GM21737 (cell line): ENCODE data around the gene KCNE2.
"Not testable (repeated sequence)": the region's sequence is repeated elsewhere in the genome, so short reads cannot be mapped to it uniquely, and the experiment has no call there.

ENCODE experiments used
- ATAC-seq: cut with Tn5 transposase; IDR thresholded peaks from one replicate; pipeline ENCODE4 v1.9.1; 2021; ENCODE audit warnings: mild to moderate bottlenecking, moderate library complexity; ENCODE audit not compliant: unreplicated experiment

KCNE2 gene

DNA sequence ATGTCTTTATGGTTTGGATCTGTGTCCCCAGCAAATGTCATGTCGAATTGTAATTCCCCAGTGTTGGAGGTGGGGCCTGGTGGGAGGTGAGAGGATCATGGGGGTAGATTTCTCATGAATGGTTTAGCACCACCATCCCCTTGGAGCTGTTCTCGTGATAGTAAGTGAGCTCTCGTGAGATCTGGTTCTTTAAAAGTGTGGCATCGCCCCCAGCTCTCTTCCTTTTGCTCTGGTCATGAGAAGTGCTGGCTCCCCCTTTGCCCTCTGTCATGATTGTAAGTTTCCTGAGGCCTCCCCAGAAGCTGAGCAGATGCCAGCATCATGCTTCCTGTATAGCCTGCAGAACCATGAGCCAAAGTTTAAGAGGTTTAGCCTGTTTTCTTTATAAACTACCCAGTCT, 11.2 kb upstream of the KCNE2 start:
- ATAC-seq: no peak

DNA sequence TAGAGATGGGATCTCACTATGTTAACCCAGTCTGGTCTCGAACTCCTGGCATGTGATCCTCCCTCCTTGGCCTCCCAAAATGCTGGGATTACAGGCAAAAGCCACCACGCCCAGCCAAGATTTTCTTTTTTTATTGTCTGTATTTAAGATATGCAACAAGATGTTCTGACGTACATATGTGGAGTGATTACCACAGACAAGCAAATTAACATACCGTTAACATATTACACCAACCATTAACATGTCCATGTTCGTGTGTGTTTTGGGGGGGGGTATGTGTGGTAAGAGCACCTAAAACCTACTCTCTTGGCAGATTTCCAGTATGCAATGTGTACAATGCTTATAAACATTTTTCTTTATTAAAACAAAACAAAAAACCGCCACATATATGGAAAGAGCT, 10.6 kb upstream of the KCNE2 start:
- no peak for ATAC-seq

DNA sequence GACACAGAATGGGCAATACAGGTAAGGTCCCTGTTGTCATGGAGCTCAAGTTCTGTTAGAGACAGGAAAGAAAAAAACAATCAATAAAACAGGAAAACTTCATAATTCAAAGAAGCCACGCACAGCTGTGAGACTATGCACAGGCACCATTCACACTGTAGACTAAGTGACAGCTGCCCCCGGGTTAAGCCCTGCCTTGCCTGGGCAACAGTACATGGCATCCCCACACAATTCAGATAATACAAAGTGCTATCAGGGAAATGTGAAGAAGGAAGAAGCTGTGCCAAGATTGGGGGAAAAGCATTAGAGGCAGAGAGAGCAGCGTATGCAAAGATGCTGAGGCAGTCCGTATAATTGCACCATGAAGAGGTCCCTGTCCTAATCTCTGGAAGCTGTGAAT, 9.0 kb upstream of the KCNE2 start:
- no peak for ATAC-seq

DNA sequence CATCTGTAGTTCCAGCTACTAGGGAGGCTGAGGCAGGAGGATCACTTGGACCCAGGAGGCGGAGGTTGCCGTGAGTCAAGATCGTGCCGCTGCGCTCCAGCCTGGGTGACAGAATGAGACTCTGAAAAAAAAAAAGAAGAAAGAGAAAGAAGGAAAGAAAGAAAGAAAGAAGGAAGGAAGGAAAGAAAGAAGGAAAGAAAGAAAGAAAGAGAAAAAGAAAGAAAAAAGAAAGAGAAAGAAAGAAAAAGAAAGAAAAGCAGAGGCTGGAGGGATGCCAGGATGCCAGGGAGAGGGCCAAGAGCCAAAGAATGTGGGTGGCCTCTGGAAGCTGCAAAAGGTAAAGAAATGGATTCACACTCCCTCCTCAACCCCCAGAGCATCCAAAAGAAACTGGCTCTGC, 8.2 kb upstream of the KCNE2 start:
- ATAC-seq: no peak

DNA sequence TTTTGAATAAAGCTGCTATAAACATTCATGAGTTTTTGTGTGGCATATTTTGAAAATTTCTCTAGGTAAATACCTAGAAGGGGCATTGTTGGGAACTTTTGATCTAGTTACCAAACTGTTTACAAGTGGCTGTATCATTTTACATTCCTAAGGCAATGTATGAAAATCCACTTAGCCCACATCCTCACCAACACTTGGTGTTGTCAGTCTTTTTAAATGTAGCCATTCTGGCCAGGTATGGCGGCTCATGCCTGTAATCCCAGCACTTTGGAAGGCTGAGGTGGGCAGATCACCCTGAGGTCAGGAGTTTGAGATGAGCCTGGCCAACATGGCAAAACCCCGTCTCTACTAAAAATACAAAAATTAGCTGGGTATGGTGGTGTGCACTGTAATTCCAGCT, 5.9 kb upstream of the KCNE2 start:
- ATAC-seq: no peak

DNA sequence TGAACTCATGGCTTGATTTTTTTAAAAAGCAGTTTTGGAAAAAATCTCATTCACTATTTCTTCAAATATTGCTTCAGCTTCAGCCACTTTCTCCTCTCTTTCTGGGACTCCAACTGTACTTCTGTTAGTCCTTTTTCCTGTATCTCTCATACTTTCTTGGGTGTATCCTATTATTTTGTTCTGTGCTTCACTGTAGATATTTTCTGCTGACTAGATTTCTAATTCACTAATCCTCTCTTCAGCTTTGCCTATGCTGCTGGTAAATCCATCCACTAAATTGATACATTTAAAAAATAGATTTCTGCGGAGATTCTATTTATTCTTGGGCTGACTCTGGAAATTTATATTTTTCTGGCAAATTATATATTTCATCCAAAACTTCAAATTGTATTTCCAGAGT, 4.9 kb upstream of the KCNE2 start:
- no peak for ATAC-seq

DNA sequence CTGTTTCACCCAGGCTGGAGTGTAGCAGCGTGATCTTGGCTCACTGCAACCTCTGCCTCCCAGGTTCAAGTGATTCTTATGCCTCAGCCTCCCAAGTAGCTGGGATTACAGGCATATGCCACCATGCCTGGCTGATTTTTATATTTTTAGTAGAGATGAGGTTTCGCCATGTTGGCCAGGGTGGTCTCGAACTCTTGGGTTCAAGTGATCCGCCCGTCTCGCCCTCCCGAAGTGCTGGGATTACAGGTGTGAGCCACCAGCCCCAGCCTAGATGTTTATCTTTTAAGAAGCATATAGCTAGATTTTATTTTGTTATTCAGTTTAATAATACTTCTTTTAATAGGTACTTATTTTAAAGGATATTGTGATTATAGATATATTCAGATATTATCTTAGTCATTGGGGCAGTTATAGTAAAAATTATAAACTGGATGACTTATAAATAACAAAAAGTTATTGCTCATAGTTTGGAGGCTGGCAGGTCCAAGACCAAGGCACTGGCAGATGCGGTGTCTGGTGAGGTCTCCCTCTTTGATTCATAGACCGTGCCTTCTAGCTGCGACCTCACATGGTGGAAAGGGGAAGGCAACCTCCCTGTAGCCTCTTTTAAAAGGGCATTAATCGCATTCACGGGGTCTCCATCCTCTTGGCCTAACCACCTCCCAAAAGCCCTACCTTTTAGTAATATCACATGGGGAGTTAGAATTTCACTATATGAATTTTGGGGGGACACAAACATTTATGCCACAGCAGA, 3.1 kb upstream of the KCNE2 start:
- no peak for ATAC-seq

DNA sequence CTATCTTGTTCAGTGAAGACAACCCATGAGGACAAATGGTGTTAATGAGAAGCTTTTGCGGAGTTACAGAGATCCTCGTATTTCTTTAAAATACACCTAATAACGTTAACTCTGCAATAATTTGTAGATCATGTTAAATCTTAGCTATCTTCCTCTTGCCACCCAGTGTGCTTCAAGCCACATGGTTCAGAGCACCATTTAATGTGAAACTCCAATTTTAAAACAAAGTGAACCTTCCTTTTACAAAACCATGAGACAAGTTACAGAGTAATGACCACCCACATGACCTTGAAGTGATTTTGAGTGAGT, 1.7 kb upstream of the KCNE2 start:
- no peak for ATAC-seq

DNA sequence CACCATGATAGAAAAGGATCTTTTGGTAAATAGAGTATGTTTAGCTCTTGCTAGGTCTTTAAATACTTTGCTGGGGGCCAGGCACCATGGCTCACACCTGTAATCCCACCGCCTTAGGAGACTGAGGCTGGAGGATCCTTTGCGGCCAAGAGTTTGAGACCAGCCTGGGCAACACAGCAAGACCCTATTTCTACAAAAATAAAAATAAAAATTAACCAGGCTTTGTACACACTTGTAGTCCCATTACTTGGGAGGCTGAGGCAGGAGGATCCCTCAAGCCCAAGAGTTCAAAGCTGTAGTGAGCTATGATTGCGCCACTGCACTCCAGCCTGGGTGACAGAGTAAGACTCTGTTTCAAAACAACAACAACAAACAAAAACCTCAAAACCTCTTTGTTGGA, 1.1 kb upstream of the KCNE2 start:
- no peak for ATAC-seq

DNA sequence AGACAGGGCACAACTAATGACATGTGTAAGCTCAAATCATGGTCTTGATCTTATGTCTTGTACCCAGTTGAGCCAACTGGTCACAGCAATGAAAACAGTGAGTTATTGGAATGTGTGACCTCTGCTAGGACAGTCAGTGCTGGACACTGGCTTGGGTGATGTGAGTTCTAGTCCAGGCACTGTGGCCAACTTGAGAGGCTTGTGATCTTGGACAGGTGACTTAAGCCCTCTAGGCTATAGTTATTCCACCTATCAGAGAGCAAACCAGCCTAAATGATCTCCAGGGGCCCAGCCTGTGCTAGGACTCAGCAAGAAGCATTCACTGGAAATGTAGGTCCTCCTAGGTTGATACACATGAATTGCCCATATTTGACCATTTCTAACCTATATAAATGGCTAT, 1.1 kb downstream of the KCNE2 start:
- no peak for ATAC-seq

DNA sequence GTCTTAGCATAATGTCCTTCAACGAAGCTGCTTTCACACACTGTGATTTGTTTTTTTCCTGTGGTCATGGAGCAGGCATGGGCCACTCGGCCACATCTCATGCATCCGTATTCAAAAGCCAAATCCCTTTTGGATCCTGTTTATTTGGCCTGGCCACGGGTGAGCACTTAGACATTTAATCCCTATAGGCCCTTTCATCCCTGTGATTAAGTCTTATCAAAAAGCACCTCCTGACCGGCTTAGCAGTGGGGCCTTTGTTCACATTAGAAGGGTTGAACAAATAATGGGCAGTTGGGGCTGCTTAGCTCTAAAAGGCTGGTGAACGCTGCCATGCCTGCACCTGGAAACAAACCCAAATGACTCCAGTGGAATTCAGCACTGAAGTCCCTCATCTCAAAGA, 2.0 kb downstream of the KCNE2 start:
- no peak for ATAC-seq

DNA sequence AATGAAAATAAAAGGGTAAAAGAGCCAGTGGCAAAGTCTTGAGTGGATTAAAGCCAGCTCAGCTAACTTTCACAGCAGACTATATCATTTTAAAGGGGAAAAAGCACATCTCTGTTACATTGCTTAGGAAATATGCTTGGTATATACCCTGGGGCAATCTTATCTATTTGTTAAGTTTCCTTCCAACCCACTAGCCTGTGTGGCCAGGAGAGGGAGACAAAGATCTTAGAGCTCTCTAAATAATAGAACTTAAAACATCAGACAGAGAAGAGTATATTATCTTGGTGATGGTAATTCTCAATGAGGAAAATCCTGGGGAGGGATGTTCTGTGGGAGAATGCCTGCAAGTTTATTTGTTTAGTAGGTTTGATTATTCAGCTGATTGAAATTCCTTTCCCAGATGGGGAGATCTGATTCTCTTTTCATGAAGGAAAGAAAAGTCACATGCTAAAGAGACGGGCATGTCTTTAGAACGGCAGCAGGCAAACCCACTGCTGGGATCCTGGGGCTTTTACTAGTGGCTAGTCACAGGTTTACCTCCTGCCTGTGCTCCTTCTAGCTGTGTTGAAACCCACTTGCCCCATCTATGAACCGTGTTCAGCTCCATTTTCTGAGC, 3.6 kb downstream of the KCNE2 start:
- no peak for ATAC-seq

DNA sequence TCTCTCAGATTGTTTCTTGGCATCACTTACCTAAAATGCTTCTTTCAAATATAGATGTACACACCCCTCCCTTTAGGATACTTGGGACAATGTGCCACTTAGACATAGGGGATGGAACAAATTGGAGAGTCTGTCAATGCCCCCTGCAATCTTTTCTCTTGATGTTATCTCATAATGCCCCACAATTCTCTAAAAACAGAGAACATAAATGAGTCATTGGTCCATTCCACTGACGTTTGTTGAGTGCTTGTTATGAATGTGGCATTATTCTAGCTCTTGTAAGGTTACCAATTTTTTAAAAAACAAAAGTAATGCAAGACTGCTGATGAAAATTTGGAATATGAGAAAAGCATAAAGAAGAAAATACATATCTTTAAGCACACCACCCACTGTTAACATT, 5.9 kb downstream of the KCNE2 start:
- ATAC-seq: no peak

DNA sequence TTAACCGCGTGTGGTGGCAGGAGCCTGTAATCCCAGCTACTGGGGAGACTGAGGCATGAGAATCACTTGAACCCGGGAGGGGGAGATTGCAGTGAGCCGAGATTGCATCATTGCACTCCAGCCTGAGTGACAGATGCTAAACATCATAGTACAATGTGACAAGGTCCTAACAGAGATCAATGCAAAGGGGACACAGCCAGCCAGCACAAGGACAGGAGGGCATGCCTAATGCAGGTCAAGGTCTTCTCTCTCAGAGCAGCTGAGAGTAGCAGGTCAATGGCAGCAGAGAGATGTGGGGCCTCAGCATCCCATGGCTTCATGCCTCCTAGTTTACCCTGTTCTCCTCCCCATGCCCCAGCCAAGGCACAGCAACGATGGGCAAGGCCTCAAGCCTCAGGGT, 8.5 kb downstream of the KCNE2 start:
- no peak for ATAC-seq

DNA sequence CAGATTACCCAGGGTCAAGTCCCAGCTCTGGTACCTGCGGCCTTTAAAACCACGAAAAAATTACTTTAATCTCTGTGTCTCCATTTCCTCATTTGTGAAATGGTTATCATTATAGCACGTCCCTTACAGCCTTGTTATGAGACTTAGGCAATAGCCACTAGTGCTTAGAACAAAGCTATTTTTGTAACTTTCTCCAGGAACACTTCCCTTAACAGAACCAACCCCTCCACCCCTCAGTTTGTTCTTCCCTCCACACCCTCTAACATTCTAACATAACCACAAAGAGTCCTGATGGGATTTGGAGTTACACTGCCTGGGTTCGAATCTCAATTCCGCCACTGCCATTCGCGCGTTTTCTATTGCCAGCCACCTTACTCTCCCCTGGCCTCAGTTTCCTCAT, 10.7 kb downstream of the KCNE2 start:
- not testable (repeated sequence) for ATAC-seq

DNA sequence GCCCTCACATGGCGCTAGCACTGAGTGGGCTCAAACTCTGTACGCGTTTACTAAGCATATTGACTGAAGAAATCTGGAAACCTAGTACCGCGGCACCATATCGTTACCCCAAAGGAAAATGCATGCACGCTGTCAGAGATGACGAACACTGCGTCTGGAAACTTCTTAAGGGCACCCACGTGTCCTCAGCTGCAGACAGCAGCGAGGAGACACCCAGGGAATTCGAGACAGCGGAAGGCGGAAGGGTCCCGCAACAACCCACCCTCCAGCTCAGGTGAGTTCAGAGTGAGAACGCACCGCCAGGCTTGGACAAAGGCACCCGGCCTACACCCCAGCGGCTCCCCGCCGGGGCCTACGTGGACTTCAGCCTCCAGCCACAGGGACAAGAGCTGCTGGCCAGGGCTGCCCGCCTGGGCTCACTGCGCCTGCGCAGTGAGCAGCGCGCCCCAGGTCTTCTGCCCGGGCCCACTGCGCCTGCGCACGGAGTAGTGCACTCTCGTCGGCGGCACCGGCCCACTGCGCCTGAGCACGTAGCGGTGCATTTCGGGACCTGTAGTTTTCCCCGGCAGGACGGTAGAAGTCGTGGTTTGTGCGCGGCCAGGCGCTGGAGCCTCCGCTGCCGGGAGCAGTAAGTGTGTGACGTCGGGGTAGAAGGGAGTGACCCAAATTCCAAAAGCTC, 11.3 kb downstream of the KCNE2 start, which contains the start of gene SMIM11:
Gene SMIM11, plus strand, starts transcription at position 568 of the 679 bp plus-strand sequence. CDS start 3,998 bp downstream, outside the sequence.
- ATAC-seq: peak; percentile 86

DNA sequence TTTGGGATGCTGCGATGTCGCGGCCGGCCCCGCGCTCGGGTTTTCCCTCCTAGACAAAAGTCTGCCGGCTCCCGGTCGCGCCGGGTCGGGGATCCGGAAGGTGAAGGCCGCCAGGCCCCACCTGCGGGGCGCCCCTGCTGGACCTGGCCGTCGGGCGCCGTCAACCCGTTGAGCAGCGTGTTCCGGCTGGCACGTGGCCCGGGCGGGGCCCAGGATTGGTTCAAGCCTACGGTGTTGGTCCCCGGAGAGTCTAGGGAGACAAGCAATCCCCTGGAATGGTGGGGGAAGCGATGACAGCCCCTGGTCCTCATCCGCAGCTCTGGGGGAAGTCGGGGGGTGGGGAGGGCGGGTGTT, 11.8 kb downstream of the KCNE2 start:
- ATAC-seq: peak; percentile 44

DNA sequence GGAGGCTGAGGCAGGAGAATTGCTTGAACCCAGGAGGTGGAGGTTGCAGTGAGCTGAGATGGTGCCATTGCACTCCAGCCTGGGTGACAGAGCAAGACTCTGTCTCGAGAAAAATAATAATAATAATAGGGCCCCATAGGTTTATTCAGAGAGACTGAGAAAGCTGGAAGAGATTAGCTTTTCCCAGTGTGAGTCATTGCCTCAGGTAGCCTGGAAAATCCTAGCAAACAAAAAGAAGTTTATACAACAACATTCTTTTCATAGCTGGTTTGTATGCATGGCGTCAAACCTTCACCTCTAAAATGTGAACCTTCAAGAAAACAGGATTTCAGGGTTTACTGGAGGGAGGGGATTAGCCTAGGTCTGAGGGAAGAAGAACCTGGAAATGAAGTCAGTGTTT, 19.3 kb downstream of the KCNE2 start:
- not testable (repeated sequence) for ATAC-seq

DNA sequence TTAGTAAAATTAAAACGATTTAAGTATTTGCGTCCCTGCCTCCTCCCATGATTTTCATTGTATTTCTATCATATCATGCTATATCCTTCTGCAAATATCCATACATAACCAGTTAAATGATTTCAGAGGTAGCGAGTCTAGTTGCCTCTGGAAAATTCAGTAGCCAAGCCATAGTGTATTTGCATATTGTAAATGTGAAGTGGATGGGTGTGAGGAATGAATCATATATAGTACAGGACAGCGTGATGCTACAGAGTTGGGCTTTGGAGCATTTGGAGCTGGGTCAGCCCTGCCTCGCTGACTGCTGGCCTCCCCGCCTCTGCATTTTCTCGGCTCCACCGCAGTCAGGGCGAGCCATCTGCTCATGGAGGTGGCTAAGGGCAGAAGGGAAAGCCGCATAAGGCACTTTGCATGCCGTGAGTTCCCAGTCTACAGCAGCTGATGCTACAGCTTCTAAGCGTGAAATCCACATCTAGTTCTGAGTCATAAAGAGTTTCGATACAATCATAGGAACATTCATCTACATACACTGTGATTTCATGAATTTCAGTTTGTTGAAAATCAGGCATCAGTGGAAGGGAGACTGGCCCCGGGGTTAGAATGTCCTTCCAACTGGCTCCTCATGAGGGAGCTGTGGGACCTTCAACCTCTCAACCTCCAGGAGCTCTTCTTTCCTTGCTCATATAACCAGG, 20.1 kb downstream of the KCNE2 start:
- peak; percentile 64 for ATAC-seq

DNA sequence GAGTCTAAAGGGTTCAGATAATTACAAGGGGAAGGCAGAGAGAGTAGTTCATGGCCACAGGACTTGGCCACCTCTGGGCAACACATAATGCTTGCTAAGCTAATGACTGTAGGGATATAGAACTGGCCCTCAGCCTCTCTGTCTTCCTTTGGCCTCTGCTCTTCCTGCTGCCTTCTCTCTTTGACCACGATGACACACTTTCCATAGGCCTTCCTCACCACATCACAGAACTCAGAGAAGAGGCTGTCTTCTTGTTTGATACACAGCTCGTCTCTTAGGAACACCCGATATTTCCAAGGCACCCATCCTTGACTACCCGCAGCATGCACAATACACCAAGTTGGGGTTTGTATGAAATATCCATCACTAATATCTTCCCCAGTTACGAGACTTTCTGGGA, 36.7 kb downstream of the KCNE2 start:
- not testable (repeated sequence) for ATAC-seq

DNA sequence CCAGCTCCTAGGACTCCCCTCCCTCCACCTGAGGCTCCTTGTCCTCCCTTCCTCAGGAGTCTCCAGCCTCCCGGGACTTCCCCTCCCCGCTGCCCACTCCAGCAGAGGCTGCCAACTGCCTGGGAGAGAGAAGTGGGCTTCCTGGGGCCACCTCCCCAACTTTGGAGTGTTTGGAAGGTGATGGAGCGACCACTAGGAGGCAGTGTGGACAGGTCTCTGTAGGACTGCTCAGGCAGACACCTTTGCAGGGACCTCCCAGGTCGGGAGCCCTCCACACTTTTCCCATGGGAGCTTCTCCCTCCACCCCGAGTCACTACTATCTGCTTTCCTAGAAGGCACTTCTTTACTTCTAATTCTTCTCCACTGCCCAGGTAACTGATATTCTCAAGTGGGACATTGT, 40.9 kb downstream of the KCNE2 start:
- not testable (repeated sequence) for ATAC-seq

DNA sequence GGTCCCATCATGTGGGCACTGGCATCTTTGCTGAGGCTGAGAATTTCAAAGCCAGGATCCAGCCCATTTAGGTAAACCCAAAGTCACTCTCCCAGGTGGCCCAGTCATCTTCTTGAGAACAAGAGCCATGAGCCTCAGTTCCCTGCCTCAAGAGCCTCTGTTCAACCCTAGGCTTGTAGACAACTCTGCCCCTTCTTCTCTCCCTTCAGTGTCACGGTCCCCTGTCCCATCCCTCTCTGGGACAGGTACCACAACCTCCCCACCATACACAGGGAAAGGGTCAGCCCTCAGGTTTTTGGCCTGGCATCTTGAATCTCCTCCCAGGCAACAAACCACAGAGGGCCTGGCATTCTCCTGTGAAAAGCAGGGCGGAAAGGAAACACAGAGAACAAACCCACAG, 41.9 kb downstream of the KCNE2 start:
- not testable (repeated sequence) for ATAC-seq
